ENCODE measurements around the gene ETNK2.

The ETNK2 gene

DNA sequence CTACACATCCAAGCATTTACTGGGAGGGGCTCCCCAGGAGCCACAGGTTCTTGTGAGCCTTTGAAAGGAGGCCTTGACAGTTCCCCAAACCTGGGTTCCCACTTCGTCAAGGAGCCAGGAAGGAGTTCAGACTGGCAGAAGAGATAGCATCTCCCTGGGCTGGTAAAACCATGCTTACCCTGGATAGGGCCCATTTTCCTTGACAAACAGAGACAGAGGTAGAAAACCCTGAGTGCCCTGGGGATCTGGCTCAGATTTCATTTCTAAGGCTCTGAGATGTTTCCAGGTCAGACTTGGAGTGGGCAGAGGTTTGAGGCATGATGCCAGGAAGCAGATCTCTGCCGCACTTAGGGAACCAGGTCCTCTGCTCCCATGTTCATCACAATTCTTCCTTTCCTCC, 2.7 kb downstream of the ETNK2 start:
- TF ChIP-seq, protein P1, sequence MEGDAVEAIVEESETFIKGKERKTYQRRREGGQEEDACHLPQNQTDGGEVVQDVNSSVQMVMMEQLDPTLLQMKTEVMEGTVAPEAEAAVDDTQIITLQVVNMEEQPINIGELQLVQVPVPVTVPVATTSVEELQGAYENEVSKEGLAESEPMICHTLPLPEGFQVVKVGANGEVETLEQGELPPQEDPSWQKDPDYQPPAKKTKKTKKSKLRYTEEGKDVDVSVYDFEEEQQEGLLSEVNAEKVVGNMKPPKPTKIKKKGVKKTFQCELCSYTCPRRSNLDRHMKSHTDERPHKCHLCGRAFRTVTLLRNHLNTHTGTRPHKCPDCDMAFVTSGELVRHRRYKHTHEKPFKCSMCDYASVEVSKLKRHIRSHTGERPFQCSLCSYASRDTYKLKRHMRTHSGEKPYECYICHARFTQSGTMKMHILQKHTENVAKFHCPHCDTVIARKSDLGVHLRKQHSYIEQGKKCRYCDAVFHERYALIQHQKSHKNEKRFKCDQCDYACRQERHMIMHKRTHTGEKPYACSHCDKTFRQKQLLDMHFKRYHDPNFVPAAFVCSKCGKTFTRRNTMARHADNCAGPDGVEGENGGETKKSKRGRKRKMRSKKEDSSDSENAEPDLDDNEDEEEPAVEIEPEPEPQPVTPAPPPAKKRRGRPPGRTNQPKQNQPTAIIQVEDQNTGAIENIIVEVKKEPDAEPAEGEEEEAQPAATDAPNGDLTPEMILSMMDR (IDR thresholded peaks at IDR 0.05; ENCODE audit: insufficient read depth, low read length, poor library complexity, severe bottlenecking): no peak
- H3K36me3 ChIP-seq (ENCODE audit: control insufficient read depth, insufficient read depth, low read length): no peaks in the 10 kb centered on the region
- no peak overlapping the region for H3K4me3 ChIP-seq (replicated peaks; ENCODE audit: low read depth, low read length)
- H3K27me3 ChIP-seq (replicated peaks; ENCODE audit: control insufficient read depth, insufficient read depth, low read length): no peaks in the 10 kb centered on the region; the same call in 1 of the 2 replicates
- no peak for DNase-seq (ENCODE audit: extremely low read depth, insufficient read length)

DNA sequence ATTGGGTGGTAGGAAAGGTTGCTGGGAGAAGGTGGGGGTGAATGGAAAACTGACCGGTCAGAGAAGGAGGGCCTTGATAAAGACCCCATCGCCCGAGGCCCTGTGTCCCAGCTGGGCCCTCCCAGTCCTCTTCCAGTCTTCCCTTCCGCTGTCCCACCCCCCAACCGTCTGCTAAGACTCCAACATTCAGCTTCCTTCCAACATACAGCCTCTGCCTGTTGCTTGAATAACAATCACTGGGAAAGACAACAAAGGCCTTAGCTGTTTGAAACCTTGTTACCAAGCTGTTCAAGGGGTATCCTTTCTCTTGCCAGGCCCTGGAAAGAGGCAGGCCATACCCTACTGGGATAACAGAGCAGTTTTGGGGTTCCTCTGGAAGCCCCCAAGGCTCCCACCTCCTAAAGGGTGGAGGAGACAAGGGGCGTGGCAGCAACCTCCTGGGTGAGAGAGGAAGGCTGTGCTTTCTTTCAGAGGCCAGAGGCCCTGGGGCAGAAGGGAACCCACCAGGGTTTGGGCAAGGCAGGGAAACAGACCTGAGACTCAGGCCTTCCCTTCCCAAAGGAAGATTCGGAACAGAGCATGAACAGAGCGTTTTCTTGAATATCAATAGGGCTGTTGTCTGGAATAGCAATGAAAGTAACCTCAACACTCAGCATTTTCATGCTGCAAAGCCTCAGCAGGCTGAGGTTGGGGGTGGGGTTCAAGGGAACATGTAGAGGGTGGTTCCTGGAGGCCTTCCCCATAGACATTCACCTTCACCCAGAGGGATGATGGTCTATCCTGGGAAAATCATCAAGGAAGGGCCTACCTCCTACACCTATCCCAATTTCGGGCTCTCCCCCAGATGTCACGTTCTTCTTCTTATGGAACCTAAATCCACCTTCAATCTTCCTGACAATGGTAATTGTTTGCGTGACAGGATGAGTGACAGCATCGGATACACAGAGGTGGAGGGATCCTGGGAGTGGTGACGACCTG, 4.1 kb downstream of the ETNK2 start:
- DNase-seq (ENCODE audit: extremely low read depth, insufficient read length): no peak
- Histone ChIP-seq H3K4me3 (replicated peaks; ENCODE audit: low read depth, low read length) (no peak overlapping the region), H3K27me3 (replicated peaks; ENCODE audit: control insufficient read depth, insufficient read depth, low read length) (no peaks in the 10 kb centered on the region; the same call in 1 of the 2 replicates), H3K36me3 (ENCODE audit: control insufficient read depth, insufficient read depth, low read length) (no peaks in the 10 kb centered on the region)
- TF ChIP-seq, protein P1 (IDR thresholded peaks at IDR 0.05; ENCODE audit: insufficient read depth, low read length, poor library complexity, severe bottlenecking): no peak

DNA sequence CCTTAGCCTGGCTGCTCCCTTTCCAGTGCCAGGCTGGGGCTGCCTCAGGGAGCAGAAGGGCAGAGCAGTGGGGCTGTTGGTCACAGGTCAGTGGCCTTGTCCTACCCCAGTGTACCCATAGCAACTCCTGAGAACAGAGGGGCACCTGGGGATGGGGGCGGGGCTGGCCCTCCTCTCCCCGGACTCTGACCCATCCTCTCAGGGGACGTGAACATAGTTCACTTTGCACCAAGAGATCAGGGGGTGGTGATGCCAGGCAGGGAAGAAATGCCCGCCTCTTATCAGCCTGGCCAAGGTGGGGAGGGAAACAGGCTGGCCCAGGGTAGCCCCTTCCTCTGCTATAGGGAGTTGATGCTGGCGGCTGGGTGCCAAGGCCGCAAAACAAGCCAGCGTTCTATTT, 4.9 kb downstream of the ETNK2 start:
- no peak overlapping the region for H3K4me3 ChIP-seq (replicated peaks; ENCODE audit: low read depth, low read length)
- TF ChIP-seq, protein P1 (IDR thresholded peaks at IDR 0.05; ENCODE audit: insufficient read depth, low read length, poor library complexity, severe bottlenecking): no peak
- no peak for DNase-seq (ENCODE audit: extremely low read depth, insufficient read length)
- H3K36me3 ChIP-seq (ENCODE audit: control insufficient read depth, insufficient read depth, low read length): no peaks in the 10 kb centered on the region
- H3K27me3 ChIP-seq (replicated peaks; ENCODE audit: control insufficient read depth, insufficient read depth, low read length): no peaks in the 10 kb centered on the region; the same call in 1 of the 2 replicates

DNA sequence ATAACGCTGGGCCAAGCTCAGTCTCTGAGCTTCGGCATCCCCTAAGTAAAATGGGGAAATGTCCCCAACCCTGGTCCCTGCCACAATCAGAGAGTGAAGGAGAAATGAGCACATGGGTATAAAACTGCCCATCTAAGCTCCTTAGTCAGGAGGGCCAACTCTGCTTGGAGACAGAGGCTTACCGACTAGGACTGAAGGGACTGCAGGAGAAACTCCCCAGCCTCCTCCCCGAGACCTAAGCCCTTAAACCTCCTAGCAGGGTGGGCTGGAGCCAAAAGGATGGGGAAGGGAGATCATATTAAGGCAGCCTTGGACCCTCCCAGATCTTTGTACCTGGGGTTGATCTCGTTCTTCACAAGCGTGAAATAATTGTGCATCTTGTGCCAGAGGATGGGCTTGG, 5.5 kb downstream of the ETNK2 start:
- no peak for DNase-seq (ENCODE audit: extremely low read depth, insufficient read length)

DNA sequence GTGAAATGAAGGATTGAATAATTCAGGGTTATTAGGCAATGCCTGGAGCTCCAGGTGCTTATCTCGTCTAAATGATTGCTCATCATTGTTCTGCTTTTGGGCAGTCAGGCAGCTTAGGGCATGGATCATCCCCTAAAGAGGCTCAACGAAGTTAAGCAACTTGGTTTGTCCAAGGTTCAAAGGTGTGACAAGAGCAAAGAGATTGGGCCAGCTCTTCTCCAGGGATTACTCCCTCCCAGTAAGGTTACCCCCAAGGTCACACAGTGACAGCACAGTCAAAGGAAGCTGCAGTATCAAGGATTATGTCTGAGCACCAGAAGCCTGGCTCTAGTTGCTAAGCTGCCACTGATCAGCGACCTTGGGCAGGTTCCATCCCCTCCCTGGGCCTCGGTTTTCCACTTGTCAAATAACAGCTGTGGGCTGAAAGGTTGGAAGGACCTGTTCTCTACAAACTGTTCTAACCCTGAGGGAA, 6.8 kb downstream of the ETNK2 start:
- no peak for DNase-seq (ENCODE audit: extremely low read depth, insufficient read length)
- no peaks in the 10 kb centered on the region for H3K36me3 ChIP-seq (ENCODE audit: control insufficient read depth, insufficient read depth, low read length)
- TF ChIP-seq, protein P1 (IDR thresholded peaks at IDR 0.05; ENCODE audit: insufficient read depth, low read length, poor library complexity, severe bottlenecking): no peak
- H3K27me3 ChIP-seq (replicated peaks; ENCODE audit: control insufficient read depth, insufficient read depth, low read length): peaks cover 2% of the 10 kb centered on the region
- no peak overlapping the region for H3K4me3 ChIP-seq (replicated peaks; ENCODE audit: low read depth, low read length)

More for the DNA sequence above, 5.5 kb downstream of the ETNK2 start:
- H3K4me3 ChIP-seq (replicated peaks; ENCODE audit: low read depth, low read length): no peak overlapping the region
- no peaks in the 10 kb centered on the region for H3K36me3 ChIP-seq (ENCODE audit: control insufficient read depth, insufficient read depth, low read length)
- TF ChIP-seq, protein P1 (IDR thresholded peaks at IDR 0.05; ENCODE audit: insufficient read depth, low read length, poor library complexity, severe bottlenecking): no peak
- H3K27me3 ChIP-seq (replicated peaks; ENCODE audit: control insufficient read depth, insufficient read depth, low read length): peaks cover 2% of the 10 kb centered on the region

Measured in GM06990 (cell line).